ACC112 (cell line): ENCODE measurements around the gene SPRY4.
"Not testable (repeated sequence)": the region's sequence is repeated elsewhere in the genome, so short reads cannot be mapped to it uniquely, and the experiment has no call there.

Source experiments
- H2AFZ ChIP-seq: fragments of 200-600 bp; sonication (generic); one replicate; pipeline ENCODE4 v1.6.0; 2017; ENCODE audit warnings: antibody characterized with exemption, low read length; ENCODE audit not compliant: unreplicated experiment
- H3K27ac ChIP-seq: fragments of 200-600 bp; sonication (generic); 2 replicates; pipeline ENCODE4 v1.5.1; 2014; ENCODE audit warnings: low read depth, mild to moderate bottlenecking, antibody characterized with exemption, low read length, moderate library complexity
- H3K27me3 ChIP-seq: fragments of 200-600 bp; sonication (generic); 2 replicates; pipeline ENCODE4 v1.6.1; 2014; ENCODE audit warnings: mild to moderate bottlenecking, antibody characterized with exemption, low read length, moderate library complexity, mixed read lengths; ENCODE audit not compliant: insufficient read depth
- H3K36me3 ChIP-seq: fragments of 200-600 bp; sonication (generic); 2 replicates; pipeline ENCODE4 v1.6.1; 2016; ENCODE audit warnings: mild to moderate bottlenecking, antibody characterized with exemption, low read length, moderate library complexity, mixed read lengths; ENCODE audit not compliant: insufficient read depth
- H3K4me1 ChIP-seq: fragments of 200-600 bp; sonication (generic); one replicate; pipeline ENCODE4 v1.6.1; 2016; ENCODE audit warnings: low read length, mixed read lengths; ENCODE audit not compliant: insufficient read depth, unreplicated experiment, control insufficient read depth
- H3K4me3 ChIP-seq: fragments of 200-600 bp; sonication (generic); 2 replicates; pipeline ENCODE4 v1.5.1; 2014; ENCODE audit warnings: mild to moderate bottlenecking, low read depth, low read length
- H3K79me2 ChIP-seq: fragments of 200-600 bp; sonication (generic); one replicate; pipeline ENCODE4 v1.6.0; 2016; ENCODE audit warnings: low read length; ENCODE audit not compliant: control insufficient read depth, unreplicated experiment, insufficient read depth

The SPRY4 gene

DNA sequence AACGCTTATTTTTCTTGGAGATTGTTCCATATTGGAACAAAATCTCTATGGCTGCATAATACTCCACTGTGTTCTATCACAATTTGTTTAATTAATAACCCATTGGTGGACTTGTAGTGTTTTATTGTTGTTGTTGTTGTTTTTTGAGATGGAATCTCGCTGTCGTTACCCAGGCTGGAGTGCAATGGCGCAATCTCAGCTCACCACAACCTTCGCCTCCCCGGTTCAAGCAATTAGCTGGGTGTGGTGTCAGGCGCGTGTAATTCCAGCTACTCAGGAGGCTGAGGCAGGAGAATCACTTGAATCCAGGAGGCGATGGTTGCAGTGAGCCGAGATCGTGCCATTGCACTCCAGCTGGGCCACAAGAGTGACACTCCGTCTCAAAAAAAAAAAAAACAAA is 38.7 kb downstream of the SPRY4 start:
- Histone ChIP-seq H3K4me1 (peaks cover 7% of the 10 kb centered on the region), H3K79me2 (no peaks in the 10 kb centered on the region), H3K27ac (no peak overlapping the region), H3K36me3 (no peaks in the 10 kb centered on the region), H3K27me3 (no peaks in the 10 kb centered on the region), H2AFZ (no peak overlapping the region), H3K4me3 (no peak overlapping the region)

DNA sequence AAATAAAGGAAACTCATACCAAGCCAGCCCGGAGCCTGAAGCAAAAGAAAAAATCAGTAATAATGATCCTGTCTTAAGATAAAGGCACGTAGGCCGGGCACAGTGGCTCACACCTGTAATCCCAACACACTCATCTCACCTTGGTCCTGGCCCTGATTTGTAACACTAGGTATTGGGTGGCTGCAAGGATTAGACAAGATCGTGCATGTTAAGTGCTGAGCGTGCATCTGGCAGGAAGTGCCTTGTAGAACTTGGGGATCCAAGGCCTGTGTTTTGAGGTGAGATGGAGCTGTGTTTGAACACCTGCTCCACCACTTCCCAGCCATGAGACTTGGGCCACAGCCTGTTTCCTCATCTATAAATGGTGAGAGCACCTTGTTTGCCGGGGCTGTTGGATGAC is 41.5 kb downstream of the SPRY4 start:
- Histone ChIP-seq H3K36me3 (no peaks in the 10 kb centered on the region), H3K4me3 (no peak overlapping the region), H3K4me1 (peaks cover 12% of the 10 kb centered on the region), H3K27ac (no peak overlapping the region), H3K27me3 (no peaks in the 10 kb centered on the region), H3K79me2 (no peaks in the 10 kb centered on the region), H2AFZ (no peak overlapping the region)

DNA sequence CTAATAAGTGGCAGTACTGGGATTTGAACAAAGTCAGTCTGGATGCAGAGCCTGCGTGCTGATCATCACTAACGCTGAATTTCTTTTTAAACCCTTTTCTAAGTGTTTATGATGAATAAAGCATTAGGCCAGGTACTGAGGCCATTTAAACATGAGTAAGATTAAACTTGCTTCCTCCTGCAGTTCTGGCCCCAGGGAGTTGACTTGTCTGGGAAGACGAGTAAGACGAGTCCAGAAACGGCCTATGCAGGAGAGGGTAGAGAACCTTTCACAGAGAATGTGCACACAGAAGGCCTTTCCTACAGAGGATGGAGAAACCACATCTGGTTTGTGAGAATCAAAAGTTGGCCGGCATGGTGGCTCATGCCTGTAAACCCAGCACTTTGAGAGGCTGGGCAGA is 42.9 kb downstream of the SPRY4 start:
- Histone ChIP-seq H3K4me3 (no peak overlapping the region), H3K36me3 (no peaks in the 10 kb centered on the region), H2AFZ (no peak overlapping the region), H3K79me2 (no peaks in the 10 kb centered on the region), H3K4me1 (peaks cover 12% of the 10 kb centered on the region), H3K27me3 (no peaks in the 10 kb centered on the region), H3K27ac (no peak overlapping the region)

DNA sequence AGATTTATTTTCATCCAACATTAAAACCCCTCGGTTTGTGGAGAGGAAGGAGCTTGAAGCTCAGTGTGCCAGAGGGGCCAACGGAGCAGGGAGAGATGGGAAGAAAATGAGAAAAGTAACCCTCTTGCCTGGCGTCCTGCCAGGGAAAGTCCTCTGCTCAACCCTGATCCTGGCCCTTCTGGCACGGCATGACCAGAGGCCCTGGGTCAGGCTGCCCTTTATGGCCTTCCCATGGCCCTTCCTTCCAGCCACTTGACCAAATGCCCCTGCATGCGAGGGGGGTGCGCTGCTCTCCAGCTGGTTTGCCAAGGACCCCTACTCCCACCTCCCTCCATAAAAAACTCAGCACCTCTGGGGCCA is 43.8 kb downstream of the SPRY4 start:
- Histone ChIP-seq H2AFZ (no peak overlapping the region), H3K36me3 (no peaks in the 10 kb centered on the region), H3K27me3 (no peaks in the 10 kb centered on the region), H3K4me3 (no peak overlapping the region), H3K79me2 (no peaks in the 10 kb centered on the region), H3K27ac (no peak overlapping the region), H3K4me1 (peaks cover 12% of the 10 kb centered on the region)

DNA sequence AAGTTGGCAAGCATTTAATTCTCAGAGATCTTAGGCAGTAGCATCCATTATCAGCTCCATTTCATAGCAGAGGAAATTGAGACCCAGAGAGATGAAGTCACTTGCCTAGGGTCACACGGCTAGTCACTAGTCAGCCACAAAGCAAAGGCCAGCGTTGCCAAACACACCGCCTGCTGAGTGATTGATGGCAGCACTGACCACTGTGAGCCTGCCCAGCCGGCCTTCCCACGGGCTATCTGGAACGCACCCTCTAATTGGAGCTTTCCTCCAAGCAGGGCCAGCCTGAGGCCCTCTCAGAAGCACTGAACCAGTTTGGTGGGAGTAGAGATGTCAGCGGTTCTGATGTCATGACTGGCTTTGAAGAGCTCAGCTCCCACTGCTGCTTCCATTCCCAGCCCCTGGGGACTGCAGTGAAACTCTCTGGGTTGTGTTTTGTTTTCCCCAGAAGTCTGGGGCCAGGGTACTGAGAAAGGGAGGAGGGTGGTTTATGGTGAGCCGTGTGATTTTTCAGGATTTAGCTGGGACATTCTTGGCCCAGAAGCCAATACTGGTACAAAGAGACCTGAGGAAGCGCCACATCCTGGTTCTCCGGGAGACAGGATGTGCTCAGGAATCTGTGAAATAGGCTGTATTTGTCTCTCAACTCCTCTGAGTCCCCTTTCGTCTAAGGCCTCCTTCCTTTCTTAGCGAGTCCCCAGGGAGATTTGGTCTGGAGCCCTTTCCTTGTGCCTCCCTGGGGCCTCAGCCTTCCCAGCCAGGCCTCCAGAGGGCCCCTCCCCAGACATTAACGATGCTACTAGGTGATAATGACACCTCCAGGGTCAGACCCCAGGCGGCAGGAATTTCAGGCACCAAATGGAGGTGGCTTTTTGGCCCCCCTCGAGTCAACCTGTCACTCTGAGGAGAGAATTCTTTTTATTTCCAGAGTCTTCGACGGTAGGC is 44.5 kb downstream of the SPRY4 start:
- Histone ChIP-seq H3K27ac (no peak overlapping the region), H3K4me1 (peaks cover 12% of the 10 kb centered on the region), H2AFZ (no peak overlapping the region), H3K79me2 (no peaks in the 10 kb centered on the region), H3K27me3 (no peaks in the 10 kb centered on the region), H3K4me3 (no peak overlapping the region), H3K36me3 (no peaks in the 10 kb centered on the region)

DNA sequence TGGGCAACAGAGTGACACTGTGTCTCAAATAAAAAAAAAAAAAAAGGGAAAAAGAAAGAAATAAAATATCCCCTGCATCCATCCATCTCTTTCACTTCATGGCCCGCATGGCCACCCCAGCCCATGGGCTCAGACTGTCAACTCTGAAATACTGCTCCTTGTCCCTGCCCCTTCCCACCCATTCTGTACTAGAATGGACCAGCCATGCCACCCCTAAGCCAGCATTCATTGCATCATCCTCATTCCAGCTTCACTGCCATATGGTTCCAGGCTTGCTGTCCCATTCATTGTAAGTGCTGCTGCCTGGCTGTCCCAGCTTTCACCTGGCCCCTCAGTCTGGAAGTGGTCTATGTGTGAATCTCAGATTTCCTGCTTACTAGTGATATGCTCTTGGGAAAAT is 46.2 kb downstream of the SPRY4 start:
- H3K27me3 ChIP-seq = no peaks in the 10 kb centered on the region
- H3K4me3 ChIP-seq = no peak overlapping the region
- H3K4me1 ChIP-seq = peaks cover 12% of the 10 kb centered on the region
- no peak overlapping the region for H2AFZ ChIP-seq
- no peaks in the 10 kb centered on the region for H3K79me2 ChIP-seq
- no peak overlapping the region for H3K27ac ChIP-seq
- H3K36me3 ChIP-seq = no peaks in the 10 kb centered on the region

DNA sequence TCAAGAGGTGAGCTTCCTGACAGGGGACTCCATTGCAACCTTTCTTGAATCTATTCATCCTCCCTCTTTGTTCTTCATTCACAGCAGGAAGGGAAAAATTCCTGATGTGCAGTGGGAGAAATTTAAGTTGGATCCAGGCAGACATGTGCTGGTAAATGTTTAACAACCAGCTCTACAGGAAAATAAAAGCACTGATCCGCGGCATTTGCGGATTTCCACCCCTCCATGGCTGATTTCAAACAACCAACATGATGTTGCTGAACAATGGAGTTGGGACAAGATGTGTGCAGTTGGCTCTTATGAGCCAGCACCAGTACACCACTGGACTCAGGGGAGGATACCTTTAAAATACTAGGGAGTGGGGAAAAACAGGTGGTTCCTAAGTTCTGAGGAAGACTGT is 47.0 kb downstream of the SPRY4 start:
- no peaks in the 10 kb centered on the region for H3K27me3 ChIP-seq
- no peak overlapping the region for H2AFZ ChIP-seq
- H3K4me3 ChIP-seq = no peak overlapping the region
- H3K4me1 ChIP-seq = peaks cover 12% of the 10 kb centered on the region
- H3K79me2 ChIP-seq = no peaks in the 10 kb centered on the region
- no peaks in the 10 kb centered on the region for H3K36me3 ChIP-seq
- no peak overlapping the region for H3K27ac ChIP-seq

DNA sequence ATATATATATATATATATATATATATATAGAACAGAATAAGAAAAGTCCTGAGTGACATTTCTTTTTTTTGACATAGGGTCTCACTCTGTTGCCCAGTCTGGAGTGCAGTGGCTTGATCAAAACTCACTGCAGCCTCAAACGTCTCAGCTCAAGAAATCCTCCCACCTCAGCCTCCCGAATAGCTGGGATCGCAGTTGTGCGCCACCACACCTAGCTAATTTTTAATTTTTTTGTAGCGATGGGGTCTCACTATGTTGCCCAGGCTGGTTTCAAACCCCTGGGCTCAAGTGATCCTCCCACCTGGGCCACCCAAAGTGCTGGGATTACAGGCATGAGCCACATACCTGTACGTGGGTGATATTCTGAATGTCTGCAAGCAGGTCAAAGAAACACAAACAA is 48.3 kb downstream of the SPRY4 start:
- peaks cover 12% of the 10 kb centered on the region for H3K4me1 ChIP-seq
- H3K36me3 ChIP-seq = no peaks in the 10 kb centered on the region
- H2AFZ ChIP-seq = no peak overlapping the region
- H3K27ac ChIP-seq = no peak overlapping the region
- no peaks in the 10 kb centered on the region for H3K79me2 ChIP-seq
- H3K27me3 ChIP-seq = no peaks in the 10 kb centered on the region
- H3K4me3 ChIP-seq = no peak overlapping the region

DNA sequence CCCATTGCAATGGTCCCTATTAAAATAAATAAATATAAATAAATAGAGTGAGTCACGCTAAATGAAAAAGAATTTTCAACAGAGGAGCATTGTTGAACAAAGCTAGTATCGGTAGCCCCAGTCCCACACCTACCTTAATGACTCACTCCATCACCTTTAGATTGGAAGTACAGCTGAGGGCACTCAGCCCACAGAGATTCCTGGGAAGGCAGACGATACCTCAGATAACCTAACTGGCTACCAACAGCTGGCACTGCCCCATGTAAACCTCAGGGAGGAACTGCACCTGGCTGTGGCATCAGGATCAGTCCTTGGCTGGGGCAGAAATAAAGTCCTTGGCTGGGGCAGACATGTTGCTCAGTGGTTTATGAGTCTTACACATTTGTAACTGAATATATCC is 49.3 kb downstream of the SPRY4 start:
- Histone ChIP-seq H2AFZ (no peak overlapping the region), H3K4me3 (no peak overlapping the region), H3K27ac (no peak overlapping the region), H3K27me3 (no peaks in the 10 kb centered on the region), H3K79me2 (no peaks in the 10 kb centered on the region), H3K4me1 (peaks cover 5% of the 10 kb centered on the region), H3K36me3 (no peaks in the 10 kb centered on the region)

DNA sequence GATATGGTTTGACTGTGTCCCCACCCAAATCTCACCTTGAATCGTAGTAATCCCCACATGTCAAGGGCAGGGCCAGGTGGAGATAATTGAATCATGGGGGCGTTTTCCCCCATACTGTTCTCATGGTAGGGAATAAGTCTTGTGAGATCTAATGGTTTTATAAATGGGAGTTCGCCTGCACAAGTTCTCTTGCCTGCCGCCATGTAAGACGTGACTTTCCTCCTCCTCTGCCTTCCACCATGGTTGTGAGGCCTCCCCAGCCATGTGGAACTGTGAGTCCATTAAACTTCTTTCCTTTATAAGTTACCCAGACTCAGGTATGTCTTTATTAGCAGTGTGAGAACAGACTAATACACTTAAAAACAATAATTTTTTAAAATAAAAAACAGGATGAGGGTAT is 52.2 kb downstream of the SPRY4 start:
- H3K79me2 ChIP-seq, H3K36me3 ChIP-seq, H3K4me3 ChIP-seq, H2AFZ ChIP-seq, H3K27me3 ChIP-seq, H3K27ac ChIP-seq, H3K4me1 ChIP-seq: not testable (repeated sequence)

DNA sequence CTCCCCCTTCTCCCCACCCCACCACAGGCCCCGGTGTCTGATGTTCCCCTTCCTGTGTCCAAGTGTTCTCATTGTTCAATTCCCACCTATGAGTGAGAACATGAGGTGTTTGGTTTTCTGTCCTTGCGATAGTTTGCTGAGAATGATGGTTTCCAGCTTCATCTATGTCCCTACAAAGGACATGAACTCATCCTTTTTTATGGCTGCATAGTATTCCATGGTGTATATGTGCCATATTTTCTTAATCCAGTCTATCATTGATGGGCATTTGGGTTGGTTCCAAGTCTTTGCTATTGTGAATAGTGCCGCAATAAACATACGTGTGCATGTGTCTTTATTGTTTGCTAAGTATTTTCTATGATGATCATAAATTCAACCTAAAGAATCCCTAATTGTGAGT is 60.7 kb downstream of the SPRY4 start:
- H3K4me3 ChIP-seq, H3K27ac ChIP-seq, H2AFZ ChIP-seq, H3K27me3 ChIP-seq, H3K4me1 ChIP-seq, H3K36me3 ChIP-seq, H3K79me2 ChIP-seq: not testable (repeated sequence)
